BE2C (cell line): Measurements from ENCODE around the gene GTF3C2.

Experiments
- DNase-seq: peaks from one replicate; pipeline ENCODE4 v3.0.0-alpha.2; 2020
- H3K27me3 ChIP-seq: fragments of 250-450 bp; sonication (Bioruptor Pico); 2 replicates; pipeline ENCODE4 v1.5.1; 2020; ENCODE audit warnings: mild to moderate bottlenecking
- H3K36me3 ChIP-seq: fragments of 250-450 bp; sonication (Bioruptor Pico); 2 replicates; pipeline ENCODE4 v1.5.1; 2020; ENCODE audit warnings: mild to moderate bottlenecking
- H3K4me1 ChIP-seq: fragments of 250-450 bp; sonication (Bioruptor Pico); 2 replicates; pipeline ENCODE4 v1.5.1; 2020
- H3K4me3 ChIP-seq: 2 replicates; pipeline ENCODE4 v1.5.1; 2011; ENCODE audit warnings: low read depth, low read length
- H3K9me3 ChIP-seq: fragments of 250-450 bp; sonication (Bioruptor Pico); 2 replicates; pipeline ENCODE4 v1.5.1; 2020
- CTCF ChIP-seq: IDR thresholded peaks from 2 replicates; pipeline ENCODE4 v1.5.1; 2012; ENCODE audit warnings: mild to moderate bottlenecking, low read depth, low read length

Gene GTF3C2

GRCh38 chr2:27294928-27295327, 61.6 kb downstream of the GTF3C2 start:
- no peaks in the 10 kb centered on the region for H3K36me3 ChIP-seq
- H3K9me3 ChIP-seq, result no peaks in the 10 kb centered on the region
- H3K27me3 ChIP-seq, result no peaks in the 10 kb centered on the region
- DNase-seq, result no peak
- H3K4me3 ChIP-seq, result no peak overlapping the region
- TF ChIP-seq CTCF, result no peak
- no peaks in the 10 kb centered on the region; the same call in 1 of the 2 replicates for H3K4me1 ChIP-seq

GRCh38 chr2:27291865-27292264, 64.7 kb downstream of the GTF3C2 start:
- H3K4me3 ChIP-seq, result no peak overlapping the region
- no peak for DNase-seq
- peak; percentile 25 for TF ChIP-seq CTCF

GRCh38 chr2:27290549-27290948, 66.0 kb downstream of the GTF3C2 start:
- DNase-seq, result no peak
- no peak overlapping the region for H3K4me3 ChIP-seq

More at GRCh38 chr2:27291865-27292264, 64.7 kb downstream of the GTF3C2 start:
- H3K27me3 ChIP-seq, result no peaks in the 10 kb centered on the region
- H3K4me1 ChIP-seq, result no peaks in the 10 kb centered on the region; the same call in 1 of the 2 replicates
- no peaks in the 10 kb centered on the region for H3K9me3 ChIP-seq
- H3K36me3 ChIP-seq, result no peaks in the 10 kb centered on the region

GRCh38 chr2:27288610-27289009, 68.0 kb downstream of the GTF3C2 start:
- no peaks in the 10 kb centered on the region for H3K27me3 ChIP-seq
- no peak overlapping the region for H3K4me3 ChIP-seq
- no peak for DNase-seq
- no peaks in the 10 kb centered on the region; the same call in 1 of the 2 replicates for H3K4me1 ChIP-seq
- H3K36me3 ChIP-seq, result no peaks in the 10 kb centered on the region
- H3K9me3 ChIP-seq, result no peaks in the 10 kb centered on the region
- TF ChIP-seq CTCF, result no peak

More at GRCh38 chr2:27290549-27290948, 66.0 kb downstream of the GTF3C2 start:
- H3K36me3 ChIP-seq, result no peaks in the 10 kb centered on the region
- TF ChIP-seq CTCF, result no peak
- H3K27me3 ChIP-seq, result no peaks in the 10 kb centered on the region
- H3K4me1 ChIP-seq, result no peaks in the 10 kb centered on the region; the same call in 1 of the 2 replicates
- H3K9me3 ChIP-seq, result no peaks in the 10 kb centered on the region

- no peak for DNase-seq
- Histone ChIP-seq H3K4me1 (peaks cover 13% of the 10 kb centered on the region), H3K27me3 (no peaks in the 10 kb centered on the region), H3K36me3 (no peaks in the 10 kb centered on the region), H3K9me3 (no peaks in the 10 kb centered on the region), H3K4me3 (no peak overlapping the region)
- no peak for TF ChIP-seq CTCF
Measured at GRCh38 chr2:27285481-27285880, 71.1 kb downstream of the GTF3C2 start.

GRCh38 chr2:27284996-27285395, 71.6 kb downstream of the GTF3C2 start:
- Histone ChIP-seq H3K4me3 (no peak overlapping the region), H3K27me3 (no peaks in the 10 kb centered on the region), H3K9me3 (no peaks in the 10 kb centered on the region), H3K4me1 (peaks cover 13% of the 10 kb centered on the region), H3K36me3 (no peaks in the 10 kb centered on the region)
- no peak for DNase-seq
- no peak for TF ChIP-seq CTCF
